Ureter (tissue), 1 donor: Measurements from ENCODE around the gene METRN. TPM values are rescaled to one million over a fixed set of nuclear protein-coding genes. Genes with fewer than 3 reads are reported as not detected.

ENCODE experiments used
- DNase-seq: peaks from one replicate; pipeline ENCODE4 v3.0.0-alpha.2; 2020; ENCODE audit warnings: low spot score
- total RNA-seq: library from RNA; stranded (reverse); gene quantifications from one replicate; pipeline ENCODE4 v1.2.4, GENCODE V29; 2023
- donor health status: DM: yes; HTN: yes; CAD: no.

The METRN gene
- total RNA-seq, 1 donor from 2014 or later, result 20.8 TPM

- no peak for DNase-seq
Observed at GRCh38 chr16:723695-724094, 8.8 kb downstream of the METRN start.

GRCh38 chr16:724188-725040, 9.5 kb downstream of the METRN start:
- no peak for DNase-seq

GRCh38 chr16:725041-725376, 10.1 kb downstream of the METRN start:
- no peak for DNase-seq

- no peak for DNase-seq
Observed at GRCh38 chr16:725463-726187, 10.7 kb downstream of the METRN start.

- no peak for DNase-seq
Observed at GRCh38 chr16:726188-726437, 11.2 kb downstream of the METRN start.

GRCh38 chr16:726438-727290, 11.7 kb downstream of the METRN start, which contains the start of the genes CCDC78 and HAGHL:
CCDC78 (minus strand) TSS chr16:726443; CDS start chr16:726367, 76 bp downstream.
HAGHL (plus strand) TSS chr16:727106; CDS start chr16:727510, 404 bp downstream.
- peak; percentile 67 for DNase-seq

- no peak for DNase-seq
Observed at GRCh38 chr16:727291-727977, 12.5 kb downstream of the METRN start.

- DNase-seq, result peak; percentile 74
Observed at GRCh38 chr16:728131-728889, 13.4 kb downstream of the METRN start.

- no peak for DNase-seq
Observed at GRCh38 chr16:728890-729744, 14.2 kb downstream of the METRN start.

GRCh38 chr16:729768-730665, 15.1 kb downstream of the METRN start:
- DNase-seq, result no peak

- no peak for DNase-seq
Observed at GRCh38 chr16:730666-731509, 16.0 kb downstream of the METRN start.

- no peak for DNase-seq
Observed at GRCh38 chr16:732332-732731, 17.4 kb downstream of the METRN start.

GRCh38 chr16:732936-733335, 18.0 kb downstream of the METRN start:
- no peak for DNase-seq

- no peak for DNase-seq
Observed at GRCh38 chr16:733382-734207, 18.7 kb downstream of the METRN start.

GRCh38 chr16:734208-734980, 19.5 kb downstream of the METRN start:
- DNase-seq, result no peak
